ENCODE data around the gene KIAA0232. TPM values are rescaled to one million over a fixed set of nuclear protein-coding genes. Genes with fewer than 3 reads are reported as not detected.
"Not testable (repeated sequence)": the region's sequence is repeated elsewhere in the genome, so short reads cannot be mapped to it uniquely, and the experiment has no call there.

Gene KIAA0232
- total RNA-seq, 1 experiment from 2014 or later: 10.9 TPM

DNA sequence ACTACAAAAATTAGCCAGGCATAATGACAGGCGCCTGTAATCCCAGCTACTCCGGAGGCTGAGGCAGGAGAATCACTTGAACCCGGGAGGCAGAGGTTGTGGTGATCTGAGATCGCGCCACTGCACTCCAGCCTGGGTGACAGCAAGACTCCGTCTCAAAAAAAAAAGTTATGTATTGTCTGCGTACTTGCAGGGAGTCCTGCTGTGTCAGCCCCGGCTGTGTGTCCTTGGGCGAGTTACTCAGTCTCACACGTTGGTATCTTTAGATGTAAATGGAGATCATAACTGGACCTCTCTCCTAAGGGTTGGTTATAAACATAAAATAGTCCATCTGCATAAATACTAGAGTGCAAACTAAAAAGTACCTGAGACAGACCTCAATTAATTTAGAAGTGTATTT, 104.4 kb downstream of the KIAA0232 start:
- no peak overlapping the region for H3K4me3 ChIP-seq (ENCODE audit: low read length)
- no peak overlapping the region for H3K4me2 ChIP-seq (ENCODE audit: low read depth, low read length, poor library complexity, severe bottlenecking)
- no peaks in the 10 kb centered on the region for H4K20me1 ChIP-seq (ENCODE audit: insufficient read depth, low read depth, low read length)
- H3K9ac ChIP-seq (ENCODE audit: low read length): no peak overlapping the region
- no peaks in the 10 kb centered on the region for H3K27me3 ChIP-seq (ENCODE audit: low read length)
- no peaks in the 10 kb centered on the region for H3K4me1 ChIP-seq (ENCODE audit: low read length)
- H3K9me3 ChIP-seq (ENCODE audit: low read length): no peaks in the 10 kb centered on the region
- no peaks in the 10 kb centered on the region for H3K9me2 ChIP-seq (replicated peaks; ENCODE audit: insufficient read depth, low read length)
- H2AFZ ChIP-seq (ENCODE audit: low read length): no peak overlapping the region
- no peak overlapping the region for H3K27ac ChIP-seq (ENCODE audit: low read length)
- no peaks in the 10 kb centered on the region for H3K79me2 ChIP-seq (ENCODE audit: low read length)
- DNase-seq: no peak
- H3K36me3 ChIP-seq (ENCODE audit: insufficient read depth, low read length): no peaks in the 10 kb centered on the region; the same call in 1 of the 2 replicates

DNA sequence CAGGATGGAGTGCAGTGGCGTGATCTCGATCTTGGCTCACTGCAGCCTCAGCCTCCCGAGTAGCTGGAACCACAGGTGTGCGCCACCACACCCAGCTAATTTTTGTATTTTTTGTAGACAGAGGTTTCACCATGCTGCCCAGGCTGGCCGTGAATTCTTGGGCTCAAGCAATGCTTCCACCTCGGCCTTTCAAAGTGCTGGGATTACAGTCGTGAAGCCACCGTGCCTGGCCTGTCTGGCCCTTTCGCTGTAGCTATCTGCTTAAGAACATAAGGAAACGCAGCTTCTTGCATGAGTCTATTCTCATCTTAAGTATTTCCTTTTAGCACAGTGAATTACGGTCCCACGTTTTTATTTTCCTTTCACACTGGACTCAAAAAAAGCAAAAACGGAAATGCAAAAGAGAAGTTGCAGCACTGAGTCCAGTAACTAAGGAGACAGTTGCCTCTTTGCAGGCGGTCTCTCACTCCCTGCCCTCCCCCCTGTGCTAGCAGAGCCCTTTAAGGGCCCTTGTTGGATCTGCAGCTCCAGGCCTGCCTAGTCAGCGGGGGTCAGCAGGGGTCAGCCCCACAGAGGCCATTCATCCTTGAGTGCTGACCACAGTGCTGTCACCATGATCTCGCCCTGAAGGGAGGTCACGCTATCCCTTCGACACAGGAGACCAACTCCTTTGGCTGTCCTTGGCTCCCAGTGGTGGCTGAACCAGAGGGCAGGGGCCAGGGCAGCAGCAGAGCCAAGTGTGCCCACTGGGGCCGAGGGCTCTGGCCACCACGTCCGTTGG, 105.3 kb downstream of the KIAA0232 start:
- H3K4me2 ChIP-seq (ENCODE audit: low read depth, low read length, poor library complexity, severe bottlenecking): no peak overlapping the region
- H3K4me3 ChIP-seq (ENCODE audit: low read length): no peak overlapping the region
- no peaks in the 10 kb centered on the region for H3K79me2 ChIP-seq (ENCODE audit: low read length)
- no peaks in the 10 kb centered on the region for H3K9me2 ChIP-seq (replicated peaks; ENCODE audit: insufficient read depth, low read length)
- no peak for DNase-seq
- no peaks in the 10 kb centered on the region for H3K4me1 ChIP-seq (ENCODE audit: low read length)
- no peak overlapping the region for H2AFZ ChIP-seq (ENCODE audit: low read length)
- H3K36me3 ChIP-seq (ENCODE audit: insufficient read depth, low read length): no peaks in the 10 kb centered on the region; the same call in 1 of the 2 replicates
- no peak overlapping the region for H3K9ac ChIP-seq (ENCODE audit: low read length)
- no peaks in the 10 kb centered on the region for H3K27me3 ChIP-seq (ENCODE audit: low read length)
- no peaks in the 10 kb centered on the region for H4K20me1 ChIP-seq (ENCODE audit: insufficient read depth, low read depth, low read length)
- H3K27ac ChIP-seq (ENCODE audit: low read length): no peak overlapping the region
- no peaks in the 10 kb centered on the region for H3K9me3 ChIP-seq (ENCODE audit: low read length)

DNA sequence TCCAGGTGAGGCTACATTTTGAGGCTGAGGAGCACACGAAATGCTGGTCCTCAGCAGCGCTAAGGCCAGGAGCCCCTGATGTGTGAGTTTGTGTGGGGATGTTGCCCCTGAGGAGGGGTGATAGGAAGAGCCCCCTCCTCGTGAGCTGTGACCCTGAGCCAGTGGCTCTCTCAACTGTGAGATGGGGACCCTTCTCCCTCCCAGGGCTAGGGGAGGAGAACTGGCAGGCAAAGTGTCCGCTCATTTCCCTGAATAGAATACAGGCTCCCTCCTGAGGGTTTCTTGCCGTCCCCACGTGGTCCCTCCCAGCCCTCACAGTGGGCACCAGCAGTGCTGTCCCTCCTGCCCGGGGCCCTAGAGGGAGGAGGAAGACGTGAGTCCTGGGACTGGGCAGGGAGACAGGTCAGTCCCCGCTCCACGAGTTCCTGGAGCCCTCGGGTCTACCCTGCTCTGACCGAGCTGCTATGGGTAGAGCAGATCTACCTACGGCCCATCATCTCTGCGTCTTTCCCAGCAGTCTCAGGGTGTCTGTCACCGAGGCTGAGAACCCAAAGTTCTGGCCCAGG, 106.1 kb downstream of the KIAA0232 start:
- H4K20me1 ChIP-seq (ENCODE audit: insufficient read depth, low read depth, low read length): no peaks in the 10 kb centered on the region
- no peaks in the 10 kb centered on the region for H3K27me3 ChIP-seq (ENCODE audit: low read length)
- H3K9me2 ChIP-seq (replicated peaks; ENCODE audit: insufficient read depth, low read length): no peaks in the 10 kb centered on the region
- H3K36me3 ChIP-seq (ENCODE audit: insufficient read depth, low read length): no peaks in the 10 kb centered on the region; the same call in 1 of the 2 replicates
- H3K9me3 ChIP-seq (ENCODE audit: low read length): no peaks in the 10 kb centered on the region
- no peak for DNase-seq
- H3K4me1 ChIP-seq (ENCODE audit: low read length): no peaks in the 10 kb centered on the region
- H3K79me2 ChIP-seq (ENCODE audit: low read length): no peaks in the 10 kb centered on the region
- H2AFZ ChIP-seq (ENCODE audit: low read length): no peak overlapping the region
- no peak overlapping the region for H3K27ac ChIP-seq (ENCODE audit: low read length)
- no peak overlapping the region for H3K4me3 ChIP-seq (ENCODE audit: low read length)
- no peak overlapping the region for H3K9ac ChIP-seq (ENCODE audit: low read length)
- no peak overlapping the region for H3K4me2 ChIP-seq (ENCODE audit: low read depth, low read length, poor library complexity, severe bottlenecking)

DNA sequence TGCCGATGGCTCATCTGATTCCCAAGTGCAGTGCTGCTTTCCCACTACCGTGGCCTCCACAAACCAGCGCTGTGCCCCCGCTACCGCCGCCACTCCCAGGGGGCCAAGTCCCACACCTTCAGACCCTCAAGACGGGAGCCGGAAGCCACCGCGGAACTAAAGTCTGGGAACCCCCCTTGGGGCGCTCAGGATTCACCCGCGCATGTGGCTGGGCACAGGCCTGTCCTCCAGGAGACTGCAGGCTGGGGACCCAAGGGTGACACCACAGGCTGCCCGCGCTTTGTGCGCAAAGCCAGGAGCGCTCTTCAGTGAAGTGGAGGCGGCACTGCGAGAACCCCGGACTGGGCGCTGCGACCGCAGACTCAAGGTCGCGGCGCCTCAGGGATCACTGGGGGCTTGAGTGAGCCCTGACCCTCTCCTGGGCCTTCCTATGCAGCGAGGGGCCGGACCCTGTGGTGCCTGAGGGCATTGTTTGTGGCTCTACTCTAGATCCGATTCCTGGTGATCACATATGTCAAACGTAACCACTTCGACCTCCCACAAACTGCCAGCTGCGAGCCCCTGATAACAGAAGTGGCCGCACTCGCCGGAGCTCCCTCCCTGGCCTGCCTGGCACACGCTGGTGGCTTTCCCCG, 106.7 kb downstream of the KIAA0232 start:
- no peaks in the 10 kb centered on the region; the same call in 1 of the 2 replicates for H3K36me3 ChIP-seq (ENCODE audit: insufficient read depth, low read length)
- H2AFZ ChIP-seq (ENCODE audit: low read length): no peak overlapping the region
- H4K20me1 ChIP-seq (ENCODE audit: insufficient read depth, low read depth, low read length): no peaks in the 10 kb centered on the region
- no peak overlapping the region for H3K4me2 ChIP-seq (ENCODE audit: low read depth, low read length, poor library complexity, severe bottlenecking)
- no peaks in the 10 kb centered on the region for H3K9me3 ChIP-seq (ENCODE audit: low read length)
- H3K27ac ChIP-seq (ENCODE audit: low read length): no peak overlapping the region
- no peak for DNase-seq
- H3K4me3 ChIP-seq (ENCODE audit: low read length): no peak overlapping the region
- no peaks in the 10 kb centered on the region for H3K27me3 ChIP-seq (ENCODE audit: low read length)
- no peaks in the 10 kb centered on the region for H3K79me2 ChIP-seq (ENCODE audit: low read length)
- H3K9ac ChIP-seq (ENCODE audit: low read length): no peak overlapping the region
- no peaks in the 10 kb centered on the region for H3K4me1 ChIP-seq (ENCODE audit: low read length)
- no peaks in the 10 kb centered on the region for H3K9me2 ChIP-seq (replicated peaks; ENCODE audit: insufficient read depth, low read length)

DNA sequence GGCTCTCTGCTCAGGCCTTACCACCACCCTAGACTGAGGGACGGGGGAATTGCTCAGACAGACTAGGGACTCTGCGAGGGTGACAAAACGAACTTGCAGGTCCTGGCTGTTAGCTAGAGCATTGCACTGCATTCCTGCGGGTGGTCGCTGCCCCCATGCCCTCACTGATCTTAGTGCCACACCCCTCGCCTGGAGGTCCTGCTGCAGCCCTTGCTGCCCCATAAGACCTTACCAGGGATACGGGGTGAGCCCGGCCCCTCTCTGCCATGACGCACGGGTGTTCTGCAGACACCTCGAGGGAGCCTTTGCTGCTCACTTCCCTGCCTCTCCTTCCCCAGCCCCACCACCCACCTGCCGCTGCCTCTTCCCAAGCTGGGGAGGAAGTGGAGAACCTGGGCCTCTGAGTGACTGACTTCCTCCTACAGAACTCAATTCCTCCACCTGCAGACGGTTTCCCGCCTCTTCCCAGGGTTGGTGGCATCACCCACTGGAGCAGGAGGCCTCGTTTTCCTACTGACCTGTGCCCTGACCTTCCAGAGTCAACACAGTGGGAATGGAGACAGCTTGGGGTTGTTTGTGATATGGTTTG, 107.3 kb downstream of the KIAA0232 start:
- Histone ChIP-seq H3K27me3 (ENCODE audit: low read length) (no peaks in the 10 kb centered on the region), H3K9me3 (ENCODE audit: low read length) (no peaks in the 10 kb centered on the region), H3K9me2 (replicated peaks; ENCODE audit: insufficient read depth, low read length) (no peaks in the 10 kb centered on the region), H3K9ac (ENCODE audit: low read length) (no peak overlapping the region), H3K27ac (ENCODE audit: low read length) (no peak overlapping the region), H3K4me3 (ENCODE audit: low read length) (no peak overlapping the region), H3K36me3 (ENCODE audit: insufficient read depth, low read length) (no peaks in the 10 kb centered on the region; the same call in 1 of the 2 replicates), H3K4me1 (ENCODE audit: low read length) (no peaks in the 10 kb centered on the region), H3K79me2 (ENCODE audit: low read length) (no peaks in the 10 kb centered on the region), H3K4me2 (ENCODE audit: low read depth, low read length, poor library complexity, severe bottlenecking) (no peak overlapping the region), H2AFZ (ENCODE audit: low read length) (no peak overlapping the region), H4K20me1 (ENCODE audit: insufficient read depth, low read depth, low read length) (no peaks in the 10 kb centered on the region)
- DNase-seq: no peak

DNA sequence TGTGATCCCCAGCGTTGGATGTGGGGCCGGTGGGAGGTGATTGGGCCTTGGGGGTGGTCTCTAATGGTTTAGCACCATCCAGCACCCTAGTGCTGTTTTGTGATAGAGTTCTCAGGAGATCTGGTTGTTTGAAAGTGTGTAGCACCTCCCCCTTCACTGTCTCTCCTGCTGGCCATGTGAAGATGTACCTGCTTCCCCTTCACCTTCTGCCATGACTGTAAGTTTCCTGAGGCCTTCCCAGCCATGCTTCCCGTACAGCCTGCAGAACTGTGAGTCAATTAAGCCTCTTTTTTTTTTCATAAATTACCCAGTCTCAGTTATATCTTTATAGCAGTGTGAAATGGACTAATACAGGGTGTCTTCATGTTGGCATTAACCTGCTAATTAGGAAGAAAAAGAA, 107.8 kb downstream of the KIAA0232 start:
- no peaks in the 10 kb centered on the region for H3K79me2 ChIP-seq (ENCODE audit: low read length)
- H3K4me1 ChIP-seq (ENCODE audit: low read length): no peaks in the 10 kb centered on the region
- no peaks in the 10 kb centered on the region for H4K20me1 ChIP-seq (ENCODE audit: insufficient read depth, low read depth, low read length)
- H3K27me3 ChIP-seq (ENCODE audit: low read length): no peaks in the 10 kb centered on the region
- H3K9me2 ChIP-seq (replicated peaks; ENCODE audit: insufficient read depth, low read length): no peaks in the 10 kb centered on the region
- H2AFZ ChIP-seq (ENCODE audit: low read length): no peak overlapping the region
- no peaks in the 10 kb centered on the region; the same call in 1 of the 2 replicates for H3K36me3 ChIP-seq (ENCODE audit: insufficient read depth, low read length)
- no peak overlapping the region for H3K27ac ChIP-seq (ENCODE audit: low read length)
- no peak for DNase-seq
- H3K9ac ChIP-seq (ENCODE audit: low read length): no peak overlapping the region
- H3K4me3 ChIP-seq (ENCODE audit: low read length): no peak overlapping the region
- no peak overlapping the region for H3K4me2 ChIP-seq (ENCODE audit: low read depth, low read length, poor library complexity, severe bottlenecking)
- H3K9me3 ChIP-seq (ENCODE audit: low read length): no peaks in the 10 kb centered on the region

DNA sequence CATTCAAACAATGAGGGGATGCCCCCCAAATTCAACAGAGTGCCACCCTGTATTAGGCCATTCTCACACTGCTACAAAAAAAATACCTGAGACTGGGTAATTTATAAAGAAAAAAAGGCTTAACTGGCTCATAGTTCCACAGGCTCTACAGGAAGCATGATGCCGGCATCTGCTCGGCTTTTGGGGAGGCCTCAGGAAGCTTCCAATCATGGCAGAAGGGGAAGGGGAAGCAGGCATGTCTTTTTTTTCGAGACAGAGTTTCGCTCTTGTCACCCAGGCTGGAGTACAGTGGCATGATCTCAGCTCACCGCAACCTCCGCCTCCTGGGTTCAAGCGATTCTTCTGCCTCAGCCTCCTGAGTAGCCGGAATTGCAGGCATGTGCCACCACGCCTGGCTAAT, 108.4 kb downstream of the KIAA0232 start:
- not testable (repeated sequence) for H3K36me3 ChIP-seq (ENCODE audit: insufficient read depth, low read length); H3K4me3 ChIP-seq (ENCODE audit: low read length); H3K27me3 ChIP-seq (ENCODE audit: low read length); DNase-seq; H3K4me1 ChIP-seq (ENCODE audit: low read length); H4K20me1 ChIP-seq (ENCODE audit: insufficient read depth, low read depth, low read length); H3K27ac ChIP-seq (ENCODE audit: low read length); H3K79me2 ChIP-seq (ENCODE audit: low read length); H3K9me3 ChIP-seq (ENCODE audit: low read length); H3K9me2 ChIP-seq (replicated peaks; ENCODE audit: insufficient read depth, low read length); H2AFZ ChIP-seq (ENCODE audit: low read length); H3K4me2 ChIP-seq (ENCODE audit: low read depth, low read length, poor library complexity, severe bottlenecking); H3K9ac ChIP-seq (ENCODE audit: low read length)

All from Karpas-422 (cell line).